ENCODE measurements around the gene KCNE4. TPM values are rescaled to one million over a fixed set of nuclear protein-coding genes. Genes with fewer than 3 reads are reported as not detected.
A peak's percentile ranks its signal among the peaks of the same experiment; 100 is the strongest.

Gene KCNE4
- total RNA-seq, 4 donors from 2014 or later = 9.8 to 52.8 (median 25.4) TPM

- no peak overlapping the region for H3K27ac ChIP-seq
- intact Hi-C loops (cut with DNase I; ENCODE audit: low total_unique reads) = no loop called here
- H3K4me1 ChIP-seq = no peaks in the 10 kb centered on the region
- H3K27me3 ChIP-seq = no peaks in the 10 kb centered on the region
- no peaks in the 10 kb centered on the region for H3K9me3 ChIP-seq
- DNase-seq = no peak
- no peaks in the 10 kb centered on the region for H3K36me3 ChIP-seq
- TF ChIP-seq POLR2A (IDR thresholded peaks at IDR 0.05) (no peak), CTCF (IDR thresholded peaks at IDR 0.05) (no peak)
- H3K4me3 ChIP-seq = no peak overlapping the region
These were observed 3.5 kb upstream of the KCNE4 start for GRCh38 chr2:223048519-223048918.

GRCh38 chr2:223049356-223049755 is 2.6 kb upstream of the KCNE4 start:
- no peaks in the 10 kb centered on the region for H3K36me3 ChIP-seq
- DNase-seq = no peak
- H3K4me3 ChIP-seq = no peak overlapping the region
- H3K27ac ChIP-seq = no peak overlapping the region
- H3K27me3 ChIP-seq = no peaks in the 10 kb centered on the region
- no peaks in the 10 kb centered on the region for H3K9me3 ChIP-seq
- TF ChIP-seq CTCF (IDR thresholded peaks at IDR 0.05) (no peak), POLR2A (IDR thresholded peaks at IDR 0.05) (no peak)
- intact Hi-C loops (cut with DNase I; ENCODE audit: low total_unique reads) = no loop called here
- no peaks in the 10 kb centered on the region for H3K4me1 ChIP-seq

- Histone ChIP-seq H3K9me3 (no peaks in the 10 kb centered on the region), H3K27ac (peak overlapping the region in 1 of 2 donors; percentile 97), H3K4me3 (no peak overlapping the region), H3K4me1 (no peaks in the 10 kb centered on the region), H3K36me3 (no peaks in the 10 kb centered on the region), H3K27me3 (no peaks in the 10 kb centered on the region)
- TF ChIP-seq CTCF (IDR thresholded peaks at IDR 0.05) (no peak), POLR2A (IDR thresholded peaks at IDR 0.05) (no peak)
- DNase-seq = no peak
- intact Hi-C loops (cut with DNase I; ENCODE audit: low total_unique reads) = no loop called here
These were observed 1.8 kb upstream of the KCNE4 start for GRCh38 chr2:223050188-223050587.

GRCh38 chr2:223050900-223051504 is 988 bp upstream of the KCNE4 start:
- H3K9me3 ChIP-seq = no peaks in the 10 kb centered on the region
- intact Hi-C loops (cut with DNase I; ENCODE audit: low total_unique reads) = no loop called here
- peak overlapping the region; percentile 41 to 59 for H3K4me3 ChIP-seq
- no peaks in the 10 kb centered on the region for H3K27me3 ChIP-seq
- TF ChIP-seq CTCF (IDR thresholded peaks at IDR 0.05) (no peak), POLR2A (IDR thresholded peaks at IDR 0.05) (no peak)
- no peaks in the 10 kb centered on the region for H3K36me3 ChIP-seq
- H3K27ac ChIP-seq = peak overlapping the region; percentile 83 to 97
- DNase-seq = no peak
- no peaks in the 10 kb centered on the region for H3K4me1 ChIP-seq

GRCh38 chr2:223052548-223053483 is 826 bp downstream of the KCNE4 start:
- peak; percentile 31 to 36 for DNase-seq

More at GRCh38 chr2:223052548-223053483, 826 bp downstream of the KCNE4 start:
- TF ChIP-seq CTCF (IDR thresholded peaks at IDR 0.05) = no peak
- TF ChIP-seq POLR2A (IDR thresholded peaks at IDR 0.05) = no peak
- intact Hi-C loops (cut with DNase I; ENCODE audit: low total_unique reads) = no loop called here
- Histone ChIP-seq H3K4me3 (peak overlapping the region; percentile 41 to 59), H3K27me3 (no peaks in the 10 kb centered on the region), H3K36me3 (no peaks in the 10 kb centered on the region), H3K27ac (peak overlapping the region; percentile 83 to 97), H3K4me1 (peaks cover 0 to 7% of the 10 kb centered on the region in 2 donors), H3K9me3 (no peaks in the 10 kb centered on the region)
